HG02759 (cell line): ENCODE data around the gene TIMP2.

Experiments used
- ATAC-seq: cut with Tn5 transposase; IDR thresholded peaks from one replicate; pipeline ENCODE4 v1.9.1; 2021; ENCODE audit warnings: mild to moderate bottlenecking, moderate library complexity; ENCODE audit not compliant: unreplicated experiment

TIMP2 gene

GRCh38 chr17:78819806-78820792, 105.1 kb downstream of the TIMP2 start:
- no peak for ATAC-seq

DNA sequence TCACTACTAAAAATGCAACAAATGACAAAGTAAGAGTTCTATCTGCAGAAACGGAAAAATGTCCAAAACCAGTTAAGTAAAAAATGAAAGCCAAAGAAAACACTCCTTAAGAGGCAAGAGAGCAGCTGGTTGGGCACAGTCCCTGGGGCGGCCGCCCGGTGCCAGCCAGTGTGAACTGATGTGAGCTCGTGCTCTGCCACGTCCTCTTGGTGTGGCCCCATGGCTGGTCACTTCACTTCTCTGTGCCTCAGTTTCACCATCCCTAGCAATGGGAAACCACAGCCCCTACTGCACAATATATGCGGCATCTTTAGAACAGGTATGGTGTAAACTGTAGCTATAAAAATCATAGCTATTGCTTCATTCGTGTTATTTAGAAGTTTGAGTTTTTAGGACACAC, 105.8 kb downstream of the TIMP2 start:
- no peak for ATAC-seq

DNA sequence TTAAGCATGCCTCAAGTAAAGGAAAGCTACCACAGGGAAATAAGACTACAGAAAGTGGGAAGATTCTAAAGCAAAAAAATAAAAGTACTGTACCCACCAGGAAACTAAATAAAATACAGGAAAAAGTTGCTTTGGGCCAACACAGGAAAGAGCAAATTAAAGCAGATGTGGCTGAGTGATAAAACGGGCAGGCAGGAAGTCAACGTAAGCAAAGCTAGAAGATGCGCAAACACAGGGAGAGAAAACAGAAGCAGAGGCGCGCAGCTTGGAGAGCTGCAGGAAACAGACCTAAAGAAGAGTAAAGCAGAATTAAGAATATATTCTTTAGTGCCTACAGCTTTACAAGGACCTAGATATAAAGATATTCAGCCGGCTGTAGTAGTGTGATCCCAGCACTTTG, 106.3 kb downstream of the TIMP2 start:
- no peak for ATAC-seq

- ATAC-seq = no peak
Measured at GRCh38 chr17:78818152-78818846, 106.9 kb downstream of the TIMP2 start.

- ATAC-seq = no peak
Measured at GRCh38 chr17:78817123-78817522, 108.1 kb downstream of the TIMP2 start.

- ATAC-seq = no peak
Measured at GRCh38 chr17:78815696-78816095, 109.5 kb downstream of the TIMP2 start.

DNA sequence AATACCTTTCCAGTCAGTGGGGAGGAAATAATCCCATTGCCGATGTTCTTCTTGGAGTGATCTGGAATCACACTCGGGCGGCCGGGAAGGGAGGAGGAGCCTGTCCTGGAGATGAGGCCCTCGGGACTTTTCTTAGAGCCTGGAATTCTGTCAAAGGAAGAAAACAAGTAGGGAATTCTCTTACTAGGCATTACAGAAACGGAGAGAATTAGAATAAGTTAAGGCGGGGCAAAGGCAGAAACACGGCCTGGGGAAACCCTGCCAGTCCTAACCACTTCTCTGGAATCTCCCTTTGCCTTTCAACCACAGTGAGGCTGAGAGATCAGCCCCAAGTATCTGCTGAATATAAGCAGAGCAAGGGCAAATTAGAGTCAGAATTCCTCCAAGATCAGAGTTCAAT, 112.3 kb downstream of the TIMP2 start:
- ATAC-seq = no peak

GRCh38 chr17:78808163-78808562, 117.0 kb downstream of the TIMP2 start:
- ATAC-seq = no peak

DNA sequence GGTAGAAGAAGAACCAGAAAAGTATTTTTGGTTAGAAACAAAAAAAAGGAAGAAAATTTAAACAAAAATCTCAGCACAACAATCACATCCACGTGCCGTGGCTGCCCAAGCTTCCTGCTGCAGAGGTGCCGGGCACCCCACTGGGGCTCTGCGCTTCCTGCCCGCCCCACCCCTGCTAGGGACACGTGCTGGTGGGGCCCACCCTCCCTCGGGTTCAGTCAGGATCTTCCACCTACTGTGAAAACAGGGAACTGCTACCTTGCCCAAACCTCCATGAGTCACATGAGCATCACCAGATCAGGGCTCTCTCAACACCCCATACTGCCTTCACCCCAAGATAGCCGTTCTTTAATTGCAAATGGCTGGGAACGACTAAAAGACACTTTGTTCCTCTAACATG, 118.7 kb downstream of the TIMP2 start:
- no peak for ATAC-seq

- ATAC-seq = no peak
Measured at GRCh38 chr17:78805301-78805700, 119.9 kb downstream of the TIMP2 start.

GRCh38 chr17:78804777-78805176, 120.4 kb downstream of the TIMP2 start:
- no peak for ATAC-seq

- no peak for ATAC-seq
Measured at GRCh38 chr17:78803186-78803845, 121.9 kb downstream of the TIMP2 start.
